Measurements from ENCODE around the gene SEC61B. TPM values are rescaled to one million over a fixed set of nuclear protein-coding genes. Genes with fewer than 3 reads are reported as not detected.
A peak's percentile ranks its signal among the peaks of the same experiment; 100 is the strongest.

Gene SEC61B
- total RNA-seq, 2 donors from 2014 or later: 86.6 to 104 TPM

- Histone ChIP-seq H3K27me3 (no peaks in the 10 kb centered on the region), H3K4me3 (peak overlapping the region; percentile 88 to 98), H3K9me3 (no peaks in the 10 kb centered on the region), H3K36me3 (replicated peaks in 1 of 2; ENCODE audit: insufficient read depth in 1 of 2, low read depth in 2 of 2) (peaks cover 0 to 4% of the 10 kb centered on the region in 2 donors), H3K27ac (peak overlapping the region; percentile 94 to 99 (median 96)), H3K4me1 (peaks cover 72% of the 10 kb centered on the region)
- 3 to 6% methylated on average over 20 to 30 of the region's 30 CpGs for WGBS, 2 donors
- TF ChIP-seq CTCF (IDR thresholded peaks at IDR 0.05) (no peak), POLR2A (IDR thresholded peaks at IDR 0.05) (peak in 1 of 3 donors; percentile 1)
- intact Hi-C loops (cut with DNase I): loop anchor here (10.0 kb wide), 1 partner anchor 602 kb away; the partner anchor contains the start of gene NR4A3
- DNase-seq (peak in 1 of 4 donors; percentile 27), ATAC-seq (peak; percentile 11)
These were observed 561 bp downstream of the SEC61B start for GRCh38 chr9:99222416-99223270.

DNA sequence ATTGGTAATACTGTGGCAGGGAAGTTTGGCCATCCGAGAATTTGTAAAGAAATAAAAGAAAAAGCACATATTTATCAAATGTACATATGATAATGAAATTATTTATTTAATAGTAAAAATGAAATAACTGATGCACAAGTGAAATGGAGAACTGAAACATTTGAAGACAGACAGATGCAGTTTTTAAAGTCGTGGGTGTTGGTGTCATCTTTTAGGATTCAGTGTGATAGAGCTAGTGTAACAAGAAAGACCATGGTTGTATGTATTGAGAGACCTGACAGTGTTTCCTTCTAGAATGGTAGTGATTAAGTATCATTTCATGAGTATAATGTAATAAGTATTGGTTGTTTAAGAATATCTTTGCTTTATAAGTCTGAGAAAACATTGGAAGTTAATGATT, 2.4 kb downstream of the SEC61B start:
- Histone ChIP-seq H3K4me3 (no peak overlapping the region), H3K27me3 (no peaks in the 10 kb centered on the region), H3K36me3 (replicated peaks in 1 of 2; ENCODE audit: insufficient read depth in 1 of 2, low read depth in 2 of 2) (peaks cover 0 to 12% of the 10 kb centered on the region in 2 donors), H3K9me3 (no peaks in the 10 kb centered on the region), H3K27ac (peak overlapping the region in 1 of 4 donors; percentile 3), H3K4me1 (peaks cover 57% of the 10 kb centered on the region)
- ATAC-seq (no peak), DNase-seq (no peak)
- TF ChIP-seq CTCF (IDR thresholded peaks at IDR 0.05): no peak
- TF ChIP-seq POLR2A (IDR thresholded peaks at IDR 0.05): no peak
- WGBS, 2 donors: 40 to 45% methylated on average over 2 of the region's 2 CpGs
- intact Hi-C loops (cut with DNase I): loop anchor here (10.0 kb wide), 1 partner anchor 600 kb away; the partner anchor contains the start of gene NR4A3

DNA sequence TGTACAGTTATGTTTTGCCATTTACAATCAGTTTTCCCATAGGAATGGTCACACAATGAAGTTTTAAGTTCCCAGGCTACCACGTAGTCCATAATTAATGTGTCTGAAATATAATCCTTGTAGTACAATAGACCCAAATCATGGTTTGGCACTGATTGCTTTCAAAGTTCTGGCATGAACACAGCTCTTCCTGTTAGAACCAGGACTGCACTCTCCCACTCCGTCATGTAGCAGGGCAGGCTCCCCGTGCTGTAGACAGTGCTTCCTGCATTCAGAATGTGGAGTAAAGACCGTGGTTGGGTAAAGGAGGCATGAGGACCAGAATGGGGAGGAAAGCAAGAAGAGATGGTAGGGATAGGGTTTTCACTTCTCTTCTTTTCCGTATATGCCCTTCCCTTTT, 4.0 kb downstream of the SEC61B start:
- H3K27me3 ChIP-seq: no peaks in the 10 kb centered on the region
- TF ChIP-seq POLR2A (IDR thresholded peaks at IDR 0.05) (no peak), CTCF (IDR thresholded peaks at IDR 0.05) (no peak)
- peaks cover 0 to 21% of the 10 kb centered on the region in 2 donors for H3K36me3 ChIP-seq (replicated peaks in 1 of 2; ENCODE audit: insufficient read depth in 1 of 2, low read depth in 2 of 2)
- H3K4me3 ChIP-seq: no peak overlapping the region
- H3K27ac ChIP-seq: peak overlapping the region in 1 of 4 donors; percentile 33
- DNase-seq: no peak
- WGBS, 2 donors: 36 to 48% methylated on average over 5 of the region's 5 CpGs
- no peak for ATAC-seq
- peaks cover 43% of the 10 kb centered on the region for H3K4me1 ChIP-seq
- H3K9me3 ChIP-seq: no peaks in the 10 kb centered on the region
- intact Hi-C loops (cut with DNase I): loop anchor here (10.0 kb wide), 1 partner anchor 599 kb away; the partner anchor contains the start of gene NR4A3

- ATAC-seq: no peak
- DNase-seq: no peak
- intact Hi-C loops (cut with DNase I): no loop called here
- 71 to 79% methylated on average over 3 of the region's 3 CpGs for WGBS, 2 donors
- Histone ChIP-seq H3K27ac (no peak overlapping the region), H3K4me1 (peaks cover 44% of the 10 kb centered on the region), H3K36me3 (replicated peaks in 1 of 2; ENCODE audit: insufficient read depth in 1 of 2, low read depth in 2 of 2) (peaks cover 0 to 24% of the 10 kb centered on the region in 2 donors), H3K9me3 (no peaks in the 10 kb centered on the region), H3K4me3 (no peak overlapping the region), H3K27me3 (no peaks in the 10 kb centered on the region)
- TF ChIP-seq POLR2A (IDR thresholded peaks at IDR 0.05) (no peak), CTCF (IDR thresholded peaks at IDR 0.05) (no peak)
These were observed 8.1 kb downstream of the SEC61B start for GRCh38 chr9:99230206-99230605.

Data from body of pancreas (tissue), 4 donors.